GM23338 (cell line): Measurements from ENCODE around the gene TOP1. TPM values are rescaled to one million over a fixed set of nuclear protein-coding genes. Genes with fewer than 3 reads are reported as not detected.

Source experiments
- ATAC-seq: fragments of 200-7000 bp; cut with Tn5 transposase; 3 replicates; pipeline ENCODE4 v1.9.1; 2020
- DNase-seq: peaks from one replicate; pipeline ENCODE4 v3.0.0-alpha.2; 2015; ENCODE audit warnings: low spot score
- H2AFZ ChIP-seq: fragments of 200-600 bp; sonication (generic); 2 replicates; pipeline ENCODE4 v1.8.0; 2016; ENCODE audit warnings: antibody characterized with exemption, mild to moderate bottlenecking, moderate library complexity
- H3F3A ChIP-seq: fragments of 200-600 bp; sonication (generic); replicated peaks from 2 replicates; pipeline ENCODE4 v1.8.0; 2017; ENCODE audit warnings: antibody characterized with exemption, mixed run types, low read depth
- H3K27ac ChIP-seq: fragments of 200-600 bp; sonication (generic); 2 replicates; pipeline ENCODE4 v1.6.1; 2016; ENCODE audit warnings: low read depth
- H3K27me3 ChIP-seq: fragments of 200-600 bp; sonication (generic); 2 replicates; pipeline ENCODE4 v1.8.0; 2016; ENCODE audit warnings: mild to moderate bottlenecking, mixed run types, moderate library complexity; ENCODE audit not compliant: insufficient read depth
- H3K36me3 ChIP-seq: fragments of 200-600 bp; sonication (generic); 2 replicates; pipeline ENCODE4 v1.8.0; 2016; ENCODE audit warnings: mild to moderate bottlenecking; ENCODE audit not compliant: insufficient read depth
- H3K4me1 ChIP-seq: fragments of 200-600 bp; sonication (generic); 2 replicates; pipeline ENCODE4 v1.8.0; 2016; ENCODE audit warnings: mild to moderate bottlenecking, moderate library complexity; ENCODE audit not compliant: insufficient read depth
- H3K4me2 ChIP-seq: fragments of 200-600 bp; sonication (generic); 2 replicates; pipeline ENCODE4 v1.7.1; 2017; ENCODE audit warnings: mixed run types
- H3K4me3 ChIP-seq: fragments of 200-600 bp; sonication (generic); 2 replicates; pipeline ENCODE4 v1.6.1; 2016; ENCODE audit warnings: mixed run types
- H3K79me2 ChIP-seq: fragments of 200-600 bp; sonication (generic); replicated peaks from 2 replicates; pipeline ENCODE4 v1.8.0; 2017; ENCODE audit warnings: mild to moderate bottlenecking; ENCODE audit not compliant: insufficient read depth
- H3K9me2 ChIP-seq: fragments of 200-600 bp; sonication (generic); 2 replicates; pipeline ENCODE4 v1.8.0; 2017; ENCODE audit not compliant: insufficient read depth
- H4K20me1 ChIP-seq: fragments of 200-600 bp; sonication (generic); replicated peaks from 2 replicates; pipeline ENCODE4 v1.8.0; 2017; ENCODE audit warnings: mild to moderate bottlenecking; ENCODE audit not compliant: insufficient read depth
- H3K27ac Mint-ChIP-seq: 2 replicates; pipeline ENCODE4 v1.8.0; 2020; ENCODE audit warnings: inconsistent platforms, mild to moderate bottlenecking, moderate library complexity, mixed read lengths
- H3K27me3 Mint-ChIP-seq: 3 replicates; pipeline ENCODE4 v1.8.0; 2022; ENCODE audit warnings: low read depth, mild to moderate bottlenecking, moderate library complexity, mixed read lengths, inconsistent platforms; ENCODE audit not compliant: insufficient read depth, poor library complexity
- H3K36me3 Mint-ChIP-seq: 3 replicates; pipeline ENCODE4 v1.8.0; 2021; ENCODE audit warnings: low read depth, mild to moderate bottlenecking, inconsistent platforms, moderate library complexity, mixed read lengths
- H3K4me1 Mint-ChIP-seq: 3 replicates; pipeline ENCODE4 v1.8.0; 2020; ENCODE audit warnings: mild to moderate bottlenecking, inconsistent platforms, mixed read lengths
- H3K4me3 Mint-ChIP-seq: 3 replicates; pipeline ENCODE4 v1.8.0; 2021; ENCODE audit warnings: moderate library complexity, mild to moderate bottlenecking, inconsistent platforms, mixed read lengths
- H3K9me3 Mint-ChIP-seq: 3 replicates; pipeline ENCODE4 v1.8.0; 2020; ENCODE audit warnings: moderate library complexity, mild to moderate bottlenecking, inconsistent platforms, mixed read lengths
- EZH2 ChIP-seq: fragments of 200-600 bp; sonication (generic); IDR thresholded peaks from one replicate; pipeline ENCODE4 v1.8.0; 2017; ENCODE audit warnings: antibody characterized with exemption, mild to moderate bottlenecking, low read depth; ENCODE audit not compliant: unreplicated experiment
- EZH2phosphoT487 ChIP-seq: fragments of 200-600 bp; sonication (generic); IDR thresholded peaks from one replicate; pipeline ENCODE4 v1.8.1; 2018; ENCODE audit warnings: antibody characterized with exemption; ENCODE audit not compliant: unreplicated experiment
- POLR2AphosphoS5 ChIP-seq: IDR thresholded peaks from 2 replicates; pipeline ENCODE4 v1.6.1; 2016; ENCODE audit warnings: antibody characterized with exemption, low read depth
- STAT1 ChIP-seq: IDR thresholded peaks from one replicate; pipeline ENCODE4 v1.6.1; 2016; ENCODE audit warnings: antibody characterized with exemption; ENCODE audit not compliant: unreplicated experiment
- ZNF462 ChIP-seq: fragments of 250-450 bp; sonication (Bioruptor Pico); IDR thresholded peaks from 2 replicates; pipeline ENCODE4 v1.5.0; 2020; ENCODE audit warnings: mild to moderate bottlenecking, moderate library complexity
- polyA plus RNA-seq: library from polyadenylated mRNA; unstranded; fragments of >200 nt; fragmentation: Nextera tagmentation; extraction: Ambion mirVana; gene quantifications from 2 replicates; pipeline ENCODE4 v1.2.1, GENCODE V29; 2016
- total RNA-seq: library from RNA; depleted of rRNA; stranded (reverse); fragments of >200 nt; shearing (Covaris generic); gene quantifications from 2 replicates; pipeline ENCODE4 v1.2.3, GENCODE V29; 2014

TOP1 gene
- total and polyA plus RNA-seq, 2 experiments from 2014 or later, result 62.4 to 101 TPM

GRCh38 chr20:41123631-41124030 is 95.0 kb downstream of the TOP1 start (continued):
- no peak for TF ChIP-seq POLR2AphosphoS5
- no peak for TF ChIP-seq ZNF462 (CRISPR knock-in tag)

- Mint-ChIP-seq H3K9me3 (no peaks in the 10 kb centered on the region; the same call in 2 of the 3 replicates), H3K27ac (no peak overlapping the region), H3K4me3 (no peak overlapping the region), H3K27me3 (peaks cover 4% of the 10 kb centered on the region), H3K4me1 (no peaks in the 10 kb centered on the region), H3K36me3 (peaks cover 75% of the 10 kb centered on the region)
- Histone ChIP-seq H3K4me1 (no peaks in the 10 kb centered on the region), H3K27me3 (no peaks in the 10 kb centered on the region), H2AFZ (no peak overlapping the region), H3K27ac (no peak overlapping the region), H3K79me2 (no peaks in the 10 kb centered on the region), H3K9me2 (no peaks in the 10 kb centered on the region), H3K4me2 (no peak overlapping the region), H3K4me3 (no peak overlapping the region), H3F3A (no peaks in the 10 kb centered on the region), H4K20me1 (peaks cover 16% of the 10 kb centered on the region; the same call in 1 of the 2 replicates), H3K36me3 (peaks cover 43% of the 10 kb centered on the region)
- TF ChIP-seq STAT1 (no peak), EZH2phosphoT487 (no peak), EZH2 (no peak), ZNF462 (CRISPR knock-in tag) (no peak)
- no peak for DNase-seq
- no peak for ATAC-seq
Observed at GRCh38 chr20:41124451-41125094, 96.0 kb downstream of the TOP1 start.
